Testis (tissue), 2 donors: ENCODE measurements around the gene RGS4.

Source experiments
- CTCF ChIP-seq, 3 experiments: fragments of 450-650 bp in 2 of 3; fragments of 200-600 bp in 1 of 3; sonication (generic) in 1 of 3; IDR thresholded peaks; one replicate each; pipeline ENCODE4 v1.5.1; 2016 to 2019; ENCODE audit warnings: antibody characterized with exemption in 3 of 3, mild to moderate bottlenecking in 2 of 3, moderate library complexity in 1 of 3
- POLR2A ChIP-seq: fragments of 450-650 bp; IDR thresholded peaks from one replicate; pipeline ENCODE4 v1.6.1; 2017; ENCODE audit warnings: antibody characterized with exemption, mild to moderate bottlenecking, moderate library complexity

GRCh38 chr1:163107655-163108054 lies 38.5 kb downstream of the RGS4 start:
- TF ChIP-seq CTCF (IDR thresholded peaks at IDR 0.05) (no peak), POLR2A (no peak)
